GM19238 (cell line): Measurements from ENCODE around the gene CFAP73.
"Not testable (repeated sequence)": the region's sequence is repeated elsewhere in the genome, so short reads cannot be mapped to it uniquely, and the experiment has no call there.

Experiments used
- DNase-seq: peaks from one replicate; pipeline ENCODE4 v3.0.0; 2011; ENCODE audit warnings: low spot score; ENCODE audit not compliant: insufficient read length

The CFAP73 gene

GRCh38 chr12:113141716-113142115 lies 7.8 kb upstream of the CFAP73 start:
- not testable (repeated sequence) for DNase-seq

- DNase-seq = no peak
Measured at GRCh38 chr12:113142173-113142885, 7.2 kb upstream of the CFAP73 start.

- DNase-seq = no peak
Measured at GRCh38 chr12:113142886-113143332, 6.6 kb upstream of the CFAP73 start.

- no peak for DNase-seq
Measured at GRCh38 chr12:113143959-113144358, 5.6 kb upstream of the CFAP73 start.

- no peak for DNase-seq
Measured at GRCh38 chr12:113144806-113145205, 4.7 kb upstream of the CFAP73 start.

GRCh38 chr12:113145720-113146551 lies 3.6 kb upstream of the CFAP73 start:
- DNase-seq = no peak

GRCh38 chr12:113146999-113147398 lies 2.5 kb upstream of the CFAP73 start:
- DNase-seq = no peak

- no peak for DNase-seq
Measured at GRCh38 chr12:113151655-113152054, 2.1 kb downstream of the CFAP73 start.

- DNase-seq = no peak
Measured at GRCh38 chr12:113152196-113152834, 2.8 kb downstream of the CFAP73 start.

GRCh38 chr12:113152835-113153814 lies 3.6 kb downstream of the CFAP73 start:
- DNase-seq = peak; percentile 81

GRCh38 chr12:113154351-113154973 lies 4.9 kb downstream of the CFAP73 start:
- no peak for DNase-seq

GRCh38 chr12:113155060-113155459 lies 5.5 kb downstream of the CFAP73 start:
- no peak for DNase-seq

GRCh38 chr12:113155646-113156045 lies 6.1 kb downstream of the CFAP73 start:
- no peak for DNase-seq

- DNase-seq = no peak
Measured at GRCh38 chr12:113157218-113157859, 7.8 kb downstream of the CFAP73 start.

- DNase-seq = no peak
Measured at GRCh38 chr12:113158439-113159203, 9.1 kb downstream of the CFAP73 start.

GRCh38 chr12:113159937-113160336 lies 10.4 kb downstream of the CFAP73 start:
- no peak for DNase-seq

- no peak for DNase-seq
Measured at GRCh38 chr12:113161415-113162016, 12.0 kb downstream of the CFAP73 start.

- DNase-seq = no peak
Measured at GRCh38 chr12:113162102-113163029, 12.8 kb downstream of the CFAP73 start.
